HG03457 (cell line): ENCODE measurements around the gene MSL3B.

ENCODE experiments used
- ATAC-seq: cut with Tn5 transposase; IDR thresholded peaks from one replicate; pipeline ENCODE4 v1.9.1; 2021; ENCODE audit warnings: moderate number of reproducible peaks; ENCODE audit not compliant: unreplicated experiment

MSL3B gene

DNA sequence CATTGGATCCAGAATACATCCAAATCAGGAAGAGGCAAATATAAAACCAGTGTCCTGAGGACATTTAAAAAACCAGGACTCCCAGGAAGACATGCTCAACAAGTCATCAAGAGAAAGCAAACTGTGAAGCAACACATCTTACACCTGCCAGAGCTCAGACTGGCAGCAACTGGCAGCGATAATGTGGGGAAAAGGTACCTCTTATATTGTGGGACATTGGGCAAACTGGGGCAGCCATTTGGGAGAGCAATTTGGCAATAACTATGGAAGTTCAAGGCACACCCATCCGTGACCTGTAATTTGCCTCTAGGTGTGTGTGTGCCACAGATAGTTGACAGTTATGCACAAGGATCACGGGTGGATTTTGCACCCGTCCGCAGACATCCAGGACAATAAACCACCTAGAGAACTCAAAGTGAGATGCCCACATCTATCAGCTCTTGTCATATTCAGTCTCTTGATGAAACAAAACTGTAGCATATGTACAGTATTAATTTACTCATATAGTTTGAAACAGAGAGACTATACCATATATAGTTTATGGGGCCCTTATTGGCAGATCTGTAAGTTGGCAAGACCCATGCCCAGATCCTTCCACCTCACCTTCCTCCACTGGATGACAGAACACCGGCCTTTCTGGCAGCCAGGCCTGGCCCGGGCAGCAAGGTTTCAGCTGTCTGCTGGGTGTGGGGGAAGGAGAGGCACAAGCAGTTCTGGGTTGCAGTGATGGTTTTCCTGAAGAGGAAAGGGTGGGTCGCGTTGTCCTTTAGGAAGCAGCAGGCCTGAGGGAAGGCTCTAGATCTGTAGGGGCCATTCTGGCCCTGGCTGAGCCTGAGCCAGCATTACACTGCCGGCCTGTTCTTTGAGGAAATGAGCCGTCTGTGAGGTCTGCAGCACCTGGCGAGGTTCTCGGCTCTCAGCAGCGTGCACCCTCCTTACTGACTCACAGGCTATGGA is 32.7 kb downstream of the MSL3B start:
- ATAC-seq, result no peak

- no peak for ATAC-seq
Measured at GRCh38 chr2:233833345-233833744, 34.8 kb downstream of the MSL3B start.

DNA sequence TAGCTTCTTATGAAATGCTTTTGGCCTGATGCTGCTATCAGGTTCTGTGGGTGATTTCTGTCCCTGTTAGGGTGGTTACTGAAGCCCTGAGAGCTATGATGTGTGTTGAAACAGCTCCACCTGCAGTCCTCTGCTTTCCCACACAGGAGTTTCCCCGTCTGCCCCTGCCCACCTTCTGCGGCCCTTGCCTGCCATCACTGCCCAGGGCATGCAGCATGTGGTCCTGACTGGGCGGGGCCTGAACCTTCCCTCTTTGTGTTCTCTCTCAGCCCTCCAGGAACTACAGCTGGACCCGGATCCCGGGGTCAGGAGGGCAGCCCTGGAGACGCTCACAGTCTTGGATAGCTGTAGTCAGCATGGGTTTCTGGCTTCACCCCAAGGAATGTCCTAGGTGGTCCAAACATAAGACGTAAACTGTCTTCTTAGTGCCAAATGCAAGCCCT is 35.3 kb downstream of the MSL3B start:
- no peak for ATAC-seq

GRCh38 chr2:233832414-233832813 is 35.8 kb downstream of the MSL3B start:
- no peak for ATAC-seq

DNA sequence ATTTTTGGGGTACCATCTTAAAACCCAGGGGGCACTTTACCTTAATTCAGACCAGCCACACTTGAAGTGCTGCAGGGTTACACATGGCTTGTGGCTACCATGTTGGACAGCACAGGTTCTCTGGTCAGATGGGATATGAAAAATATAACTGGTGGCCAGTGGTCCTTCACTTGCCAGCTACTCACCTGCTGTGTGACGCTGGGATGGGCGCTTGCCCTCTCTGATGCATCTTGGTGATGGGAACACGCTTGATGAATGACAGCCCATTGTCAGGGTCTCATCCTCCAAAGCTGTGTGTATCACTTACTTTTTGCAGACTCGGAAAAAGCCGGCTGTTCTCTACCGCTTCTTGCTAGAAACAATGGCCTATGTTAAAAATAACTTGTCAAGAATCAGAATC is 36.3 kb downstream of the MSL3B start:
- no peak for ATAC-seq

GRCh38 chr2:233831011-233831721 is 37.0 kb downstream of the MSL3B start:
- ATAC-seq, result no peak

DNA sequence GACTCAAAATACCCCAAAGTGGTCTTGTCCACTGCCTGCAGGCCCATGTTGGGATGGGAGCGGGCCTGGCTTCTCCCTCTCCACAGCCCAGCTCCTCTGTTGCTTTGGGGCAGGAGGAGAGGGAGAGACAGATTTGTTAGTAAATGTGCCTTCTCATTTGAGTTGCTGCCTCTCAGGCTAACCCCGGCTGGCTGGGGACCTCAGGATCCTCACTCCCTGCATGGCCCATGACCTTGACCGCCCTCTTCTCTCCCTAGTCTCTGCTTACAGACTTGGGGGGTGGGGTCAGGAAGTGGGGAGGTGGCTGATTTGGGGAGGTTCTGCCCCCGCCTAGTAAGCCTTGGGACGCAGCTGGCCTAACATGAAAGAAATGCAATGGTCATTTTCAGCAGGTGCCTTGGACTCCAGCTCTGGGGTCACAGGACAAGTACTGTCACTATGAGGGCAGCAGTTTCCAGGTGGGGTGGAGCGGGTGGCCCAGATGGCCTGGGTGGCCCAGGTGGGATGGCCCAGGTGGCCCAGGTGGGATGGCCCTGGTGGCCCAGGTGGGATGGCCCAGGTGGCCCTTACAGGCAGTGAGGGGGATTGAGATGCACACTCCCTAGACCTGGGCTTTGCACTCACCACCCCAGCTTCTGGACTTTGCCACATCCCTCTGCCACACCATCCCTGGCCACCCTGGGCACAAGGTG is 37.9 kb downstream of the MSL3B start:
- no peak for ATAC-seq

DNA sequence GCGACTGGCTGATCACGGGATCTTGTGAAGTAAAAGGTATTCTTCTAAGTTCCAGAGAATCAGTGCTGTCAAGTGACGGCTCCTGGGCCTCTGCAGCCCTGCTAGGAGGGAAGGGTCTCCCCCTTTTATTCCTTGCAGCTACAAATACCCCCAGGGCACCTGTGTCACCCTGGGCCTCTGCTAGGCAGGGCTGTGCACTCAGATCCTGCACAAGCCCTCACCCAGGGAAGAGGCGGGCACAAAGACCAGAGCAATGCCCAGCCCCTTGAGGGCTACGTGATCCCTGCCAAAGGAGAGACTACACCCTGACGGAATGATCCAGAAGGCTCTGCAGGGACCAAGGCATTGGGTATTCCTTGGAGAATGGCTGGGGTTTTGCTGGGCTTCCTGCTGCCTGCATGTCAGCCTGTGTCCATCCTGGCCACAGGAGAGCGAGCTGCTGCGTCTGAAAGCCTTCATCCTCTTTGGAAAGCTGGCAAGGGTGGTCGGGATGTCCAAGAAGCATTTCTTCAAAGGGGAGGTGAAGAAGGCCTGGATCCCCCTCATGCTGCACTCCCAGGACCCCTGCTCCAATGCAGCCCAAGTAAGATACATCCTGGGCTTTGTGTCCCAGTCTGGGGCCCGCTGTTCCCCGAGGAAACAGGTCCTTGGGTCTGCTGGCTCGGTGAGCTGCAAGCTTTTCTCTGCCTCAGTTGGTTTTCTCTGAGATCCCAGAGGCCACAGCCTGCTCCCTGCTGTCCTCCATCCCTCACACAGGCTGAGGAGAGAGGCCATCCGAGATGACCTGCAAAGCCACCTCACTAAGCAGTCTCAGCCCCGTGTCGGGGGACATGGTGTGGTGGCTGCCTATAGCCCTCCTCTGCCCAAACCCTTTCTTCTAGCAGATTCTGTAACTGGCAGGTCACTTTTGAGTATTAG is 38.7 kb downstream of the MSL3B start:
- ATAC-seq, result no peak

- ATAC-seq, result no peak
Measured at GRCh38 chr2:233828546-233829192, 39.5 kb downstream of the MSL3B start.

DNA sequence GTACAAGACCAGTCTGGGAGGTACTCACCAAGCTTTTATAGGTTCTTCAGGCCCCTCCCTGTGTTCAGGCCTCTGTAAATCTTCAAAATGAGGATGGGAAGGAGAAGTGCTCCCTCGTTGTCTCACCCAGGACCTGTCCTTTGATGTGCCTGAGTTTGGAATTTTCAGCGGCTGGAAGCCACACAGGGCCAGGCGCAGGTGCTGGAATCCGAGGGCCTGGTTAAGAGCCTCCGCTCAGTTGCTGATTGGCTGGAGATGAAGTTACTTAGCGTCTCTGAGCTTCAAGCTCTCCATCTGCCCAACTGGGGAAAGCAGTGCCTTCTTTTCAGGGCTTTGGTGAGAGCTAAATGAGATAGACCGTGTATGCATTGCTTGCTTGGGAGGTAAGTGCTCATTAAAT is 43.8 kb downstream of the MSL3B start:
- no peak for ATAC-seq

- ATAC-seq, result no peak
Measured at GRCh38 chr2:233823731-233824121, 44.5 kb downstream of the MSL3B start.

DNA sequence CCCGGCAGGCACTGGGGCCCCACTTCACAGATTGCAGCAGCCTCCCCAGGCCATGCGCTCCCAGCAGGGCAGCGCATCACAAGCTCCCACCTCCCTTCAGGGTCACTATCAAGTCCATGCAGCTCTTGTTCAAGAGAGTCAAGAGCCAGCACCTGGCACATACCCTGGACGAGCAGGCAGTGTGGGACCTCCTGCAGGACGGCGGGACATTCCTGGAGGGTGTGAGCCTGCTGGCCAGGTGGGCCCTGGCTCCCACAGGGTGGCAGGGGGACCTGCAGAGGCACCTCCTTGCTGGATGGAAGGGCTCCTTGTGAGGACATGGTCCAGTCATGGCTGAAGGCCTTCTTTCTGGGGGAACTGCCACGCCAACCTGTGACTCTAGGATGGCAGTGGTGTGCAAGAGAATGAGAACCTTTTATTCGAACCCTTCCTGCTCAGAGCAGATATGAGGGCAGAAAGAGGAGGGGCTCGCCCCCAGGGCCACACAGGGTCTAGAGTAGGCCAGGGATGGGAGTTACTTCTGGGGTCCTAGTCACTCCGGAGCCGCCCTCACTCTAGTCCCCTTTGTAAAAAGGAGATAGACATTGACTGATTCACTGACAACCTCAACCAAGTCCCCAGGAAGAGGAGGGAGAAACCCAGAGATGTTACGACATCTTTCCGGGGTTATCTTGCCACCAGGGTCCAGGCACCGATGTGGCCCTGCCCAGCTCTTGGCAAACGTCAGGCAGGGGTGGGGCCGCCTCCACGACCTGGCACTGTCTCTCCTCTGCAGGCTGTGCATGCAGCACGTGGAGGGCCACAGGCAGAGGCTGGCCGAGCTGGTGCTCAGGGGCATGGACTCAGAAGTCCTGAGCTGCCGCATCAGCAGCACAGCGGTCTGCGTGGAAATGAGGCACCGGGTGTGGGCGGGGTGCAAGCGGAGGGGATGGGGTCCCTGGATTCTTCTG is 45.1 kb downstream of the MSL3B start:
- no peak for ATAC-seq

GRCh38 chr2:233822101-233822771 is 46.0 kb downstream of the MSL3B start:
- no peak for ATAC-seq

- no peak for ATAC-seq
Measured at GRCh38 chr2:233821709-233822100, 46.5 kb downstream of the MSL3B start.

GRCh38 chr2:233821196-233821595 is 47.0 kb downstream of the MSL3B start:
- no peak for ATAC-seq

GRCh38 chr2:233820774-233821105 is 47.4 kb downstream of the MSL3B start:
- no peak for ATAC-seq

DNA sequence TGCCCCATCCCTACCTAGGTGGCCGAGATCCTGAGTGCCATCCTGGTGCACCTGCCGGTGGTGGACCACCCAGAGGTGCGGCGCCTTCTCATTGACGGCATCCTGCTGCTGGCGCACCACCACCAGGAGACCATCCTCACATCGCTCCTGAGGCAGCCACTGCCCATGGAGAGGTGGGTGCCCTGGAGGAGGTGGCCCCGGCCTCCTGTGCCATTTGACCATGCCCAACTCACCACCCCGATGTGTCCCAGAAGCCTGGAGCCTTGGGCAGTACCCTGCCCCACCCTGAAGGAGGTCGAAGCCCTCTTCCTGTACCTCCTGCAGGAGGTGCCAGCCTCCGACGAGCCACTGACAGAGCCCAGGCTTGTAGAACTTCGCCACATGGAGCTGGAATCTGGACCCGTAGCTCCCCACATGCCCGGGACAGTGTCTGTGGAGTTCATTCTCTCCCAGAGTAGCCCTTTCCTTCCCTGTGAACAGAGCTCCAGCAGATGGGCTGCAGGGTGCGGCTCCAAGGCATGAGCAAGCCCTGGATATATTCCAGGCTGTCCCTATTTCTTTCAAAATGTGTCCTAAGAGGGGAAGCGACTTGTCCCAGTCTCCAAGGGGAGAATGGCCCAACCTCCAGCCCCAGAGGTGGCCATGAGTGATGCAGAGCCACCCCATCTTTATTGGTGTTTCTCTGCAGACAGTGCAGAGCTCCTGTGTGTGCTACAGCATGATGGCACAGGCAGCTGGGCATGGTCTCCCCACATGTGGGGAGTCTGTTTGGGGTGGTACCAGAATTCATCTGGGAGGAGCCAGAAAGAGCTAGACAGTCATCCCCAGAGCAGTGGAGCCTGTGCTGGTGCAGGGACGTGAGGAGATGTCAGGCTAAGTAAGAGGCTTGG is 48.1 kb downstream of the MSL3B start:
- no peak for ATAC-seq
